Measurements from ENCODE around the gene ADAMTS14.

Gene ADAMTS14

DNA sequence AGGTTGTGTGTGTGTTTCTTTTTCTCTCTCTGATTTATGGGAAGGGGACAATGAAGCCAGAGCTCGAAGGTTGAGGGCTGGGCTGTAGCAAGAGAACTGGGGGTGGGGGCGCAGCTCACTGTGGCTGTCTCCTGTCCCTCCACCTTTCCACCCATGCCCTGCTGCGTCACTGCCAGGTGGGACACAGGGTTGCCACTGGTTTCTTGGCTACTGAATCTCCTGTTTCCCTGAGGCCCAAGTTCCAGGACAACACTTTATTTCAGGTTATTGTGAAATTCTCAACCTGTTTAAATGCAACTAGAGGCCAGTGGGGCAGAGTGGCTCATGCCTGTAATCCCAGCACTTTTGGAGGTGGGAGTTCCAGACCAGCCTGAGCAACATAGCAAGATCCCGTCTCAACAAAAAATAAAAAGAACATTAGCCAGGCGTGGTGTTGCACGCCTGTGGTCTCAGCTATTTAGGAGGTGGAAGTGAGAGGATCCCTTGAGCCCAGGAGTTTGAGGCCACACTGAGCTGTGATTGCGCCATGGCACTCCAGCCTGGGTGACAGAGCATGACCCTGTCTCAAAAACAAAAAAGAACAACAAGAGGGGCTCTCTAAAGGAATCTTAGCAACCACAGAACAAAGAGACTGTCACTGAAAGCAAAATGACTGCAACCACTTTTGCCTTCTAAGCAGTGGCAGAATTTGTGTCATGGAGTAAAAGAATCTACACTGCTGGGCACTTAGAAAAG, 90.3 kb downstream of the ADAMTS14 start:
- TF ChIP-seq, protein P1, sequence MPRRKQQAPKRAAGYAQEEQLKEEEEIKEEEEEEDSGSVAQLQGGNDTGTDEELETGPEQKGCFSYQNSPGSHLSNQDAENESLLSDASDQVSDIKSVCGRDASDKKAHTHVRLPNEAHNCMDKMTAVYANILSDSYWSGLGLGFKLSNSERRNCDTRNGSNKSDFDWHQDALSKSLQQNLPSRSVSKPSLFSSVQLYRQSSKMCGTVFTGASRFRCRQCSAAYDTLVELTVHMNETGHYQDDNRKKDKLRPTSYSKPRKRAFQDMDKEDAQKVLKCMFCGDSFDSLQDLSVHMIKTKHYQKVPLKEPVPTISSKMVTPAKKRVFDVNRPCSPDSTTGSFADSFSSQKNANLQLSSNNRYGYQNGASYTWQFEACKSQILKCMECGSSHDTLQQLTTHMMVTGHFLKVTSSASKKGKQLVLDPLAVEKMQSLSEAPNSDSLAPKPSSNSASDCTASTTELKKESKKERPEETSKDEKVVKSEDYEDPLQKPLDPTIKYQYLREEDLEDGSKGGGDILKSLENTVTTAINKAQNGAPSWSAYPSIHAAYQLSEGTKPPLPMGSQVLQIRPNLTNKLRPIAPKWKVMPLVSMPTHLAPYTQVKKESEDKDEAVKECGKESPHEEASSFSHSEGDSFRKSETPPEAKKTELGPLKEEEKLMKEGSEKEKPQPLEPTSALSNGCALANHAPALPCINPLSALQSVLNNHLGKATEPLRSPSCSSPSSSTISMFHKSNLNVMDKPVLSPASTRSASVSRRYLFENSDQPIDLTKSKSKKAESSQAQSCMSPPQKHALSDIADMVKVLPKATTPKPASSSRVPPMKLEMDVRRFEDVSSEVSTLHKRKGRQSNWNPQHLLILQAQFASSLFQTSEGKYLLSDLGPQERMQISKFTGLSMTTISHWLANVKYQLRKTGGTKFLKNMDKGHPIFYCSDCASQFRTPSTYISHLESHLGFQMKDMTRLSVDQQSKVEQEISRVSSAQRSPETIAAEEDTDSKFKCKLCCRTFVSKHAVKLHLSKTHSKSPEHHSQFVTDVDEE (CRISPR knock-in tag; IDR thresholded peaks at IDR 0.05) = no peak
- TF ChIP-seq GLIS3 (CRISPR knock-in tag; IDR thresholded peaks at IDR 0.05) (no peak), ZC3H10 (CRISPR knock-in tag; IDR thresholded peaks at IDR 0.05) (no peak), ZFP3 (CRISPR knock-in tag; IDR thresholded peaks at IDR 0.05) (no peak), ARNTL (CRISPR knock-in tag; IDR thresholded peaks at IDR 0.05; ENCODE audit: borderline replicate concordance, low read depth) (no peak), RARB (CRISPR knock-in tag; IDR thresholded peaks at IDR 0.05) (no peak), ZNF70 (CRISPR knock-in tag; IDR thresholded peaks at IDR 0.05) (no peak)
- TF ChIP-seq, protein P2, sequence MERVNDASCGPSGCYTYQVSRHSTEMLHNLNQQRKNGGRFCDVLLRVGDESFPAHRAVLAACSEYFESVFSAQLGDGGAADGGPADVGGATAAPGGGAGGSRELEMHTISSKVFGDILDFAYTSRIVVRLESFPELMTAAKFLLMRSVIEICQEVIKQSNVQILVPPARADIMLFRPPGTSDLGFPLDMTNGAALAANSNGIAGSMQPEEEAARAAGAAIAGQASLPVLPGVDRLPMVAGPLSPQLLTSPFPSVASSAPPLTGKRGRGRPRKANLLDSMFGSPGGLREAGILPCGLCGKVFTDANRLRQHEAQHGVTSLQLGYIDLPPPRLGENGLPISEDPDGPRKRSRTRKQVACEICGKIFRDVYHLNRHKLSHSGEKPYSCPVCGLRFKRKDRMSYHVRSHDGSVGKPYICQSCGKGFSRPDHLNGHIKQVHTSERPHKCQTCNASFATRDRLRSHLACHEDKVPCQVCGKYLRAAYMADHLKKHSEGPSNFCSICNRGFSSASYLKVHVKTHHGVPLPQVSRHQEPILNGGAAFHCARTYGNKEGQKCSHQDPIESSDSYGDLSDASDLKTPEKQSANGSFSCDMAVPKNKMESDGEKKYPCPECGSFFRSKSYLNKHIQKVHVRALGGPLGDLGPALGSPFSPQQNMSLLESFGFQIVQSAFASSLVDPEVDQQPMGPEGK (CRISPR knock-in tag; IDR thresholded peaks at IDR 0.05; ENCODE audit: borderline replicate concordance) = no peak
- TF ChIP-seq, protein P3, sequence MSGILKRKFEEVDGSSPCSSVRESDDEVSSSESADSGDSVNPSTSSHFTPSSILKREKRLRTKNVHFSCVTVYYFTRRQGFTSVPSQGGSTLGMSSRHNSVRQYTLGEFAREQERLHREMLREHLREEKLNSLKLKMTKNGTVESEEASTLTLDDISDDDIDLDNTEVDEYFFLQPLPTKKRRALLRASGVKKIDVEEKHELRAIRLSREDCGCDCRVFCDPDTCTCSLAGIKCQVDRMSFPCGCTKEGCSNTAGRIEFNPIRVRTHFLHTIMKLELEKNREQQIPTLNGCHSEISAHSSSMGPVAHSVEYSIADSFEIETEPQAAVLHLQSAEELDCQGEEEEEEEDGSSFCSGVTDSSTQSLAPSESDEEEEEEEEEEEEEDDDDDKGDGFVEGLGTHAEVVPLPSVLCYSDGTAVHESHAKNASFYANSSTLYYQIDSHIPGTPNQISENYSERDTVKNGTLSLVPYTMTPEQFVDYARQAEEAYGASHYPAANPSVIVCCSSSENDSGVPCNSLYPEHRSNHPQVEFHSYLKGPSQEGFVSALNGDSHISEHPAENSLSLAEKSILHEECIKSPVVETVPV (CRISPR knock-in tag; IDR thresholded peaks at IDR 0.05) = no peak
- TF ChIP-seq, protein P4, sequence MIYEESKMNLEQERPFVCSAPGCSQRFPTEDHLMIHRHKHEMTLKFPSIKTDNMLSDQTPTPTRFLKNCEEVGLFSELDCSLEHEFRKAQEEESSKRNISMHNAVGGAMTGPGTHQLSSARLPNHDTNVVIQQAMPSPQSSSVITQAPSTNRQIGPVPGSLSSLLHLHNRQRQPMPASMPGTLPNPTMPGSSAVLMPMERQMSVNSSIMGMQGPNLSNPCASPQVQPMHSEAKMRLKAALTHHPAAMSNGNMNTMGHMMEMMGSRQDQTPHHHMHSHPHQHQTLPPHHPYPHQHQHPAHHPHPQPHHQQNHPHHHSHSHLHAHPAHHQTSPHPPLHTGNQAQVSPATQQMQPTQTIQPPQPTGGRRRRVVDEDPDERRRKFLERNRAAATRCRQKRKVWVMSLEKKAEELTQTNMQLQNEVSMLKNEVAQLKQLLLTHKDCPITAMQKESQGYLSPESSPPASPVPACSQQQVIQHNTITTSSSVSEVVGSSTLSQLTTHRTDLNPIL (CRISPR knock-in tag; IDR thresholded peaks at IDR 0.05; ENCODE audit: low read depth) = no peak
- ATAC-seq = no peak

DNA sequence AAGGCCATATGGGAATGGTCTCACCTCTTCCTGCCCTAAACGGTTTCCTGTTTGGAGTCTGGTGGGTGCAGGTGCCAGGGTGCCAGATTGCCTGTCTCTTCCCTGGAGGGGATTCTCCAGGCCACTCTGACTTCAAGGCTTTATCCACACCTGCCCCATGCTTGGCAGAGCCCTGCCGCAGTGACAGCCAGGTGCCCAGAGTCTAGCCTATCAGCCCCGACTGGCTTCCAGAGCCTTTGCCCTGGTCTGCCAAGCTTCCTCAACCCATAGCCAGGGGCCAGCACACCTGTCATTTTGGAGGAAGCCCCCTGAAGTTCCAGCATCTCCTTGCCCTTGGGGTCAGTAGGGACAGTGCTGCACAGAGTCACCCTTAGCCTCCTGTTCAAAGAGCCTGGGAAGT, 91.3 kb downstream of the ADAMTS14 start:
- TF ChIP-seq CSDC2 (CRISPR knock-in tag; IDR thresholded peaks at IDR 0.05) = no peak
- no peak for TF ChIP-seq TCF4 (CRISPR knock-in tag; IDR thresholded peaks at IDR 0.05; ENCODE audit: borderline replicate concordance)
- TF ChIP-seq, protein P4 (CRISPR knock-in tag; IDR thresholded peaks at IDR 0.05; ENCODE audit: low read depth) = no peak
- no peak for TF ChIP-seq RARB (CRISPR knock-in tag; IDR thresholded peaks at IDR 0.05)
- TF ChIP-seq, protein P5, sequence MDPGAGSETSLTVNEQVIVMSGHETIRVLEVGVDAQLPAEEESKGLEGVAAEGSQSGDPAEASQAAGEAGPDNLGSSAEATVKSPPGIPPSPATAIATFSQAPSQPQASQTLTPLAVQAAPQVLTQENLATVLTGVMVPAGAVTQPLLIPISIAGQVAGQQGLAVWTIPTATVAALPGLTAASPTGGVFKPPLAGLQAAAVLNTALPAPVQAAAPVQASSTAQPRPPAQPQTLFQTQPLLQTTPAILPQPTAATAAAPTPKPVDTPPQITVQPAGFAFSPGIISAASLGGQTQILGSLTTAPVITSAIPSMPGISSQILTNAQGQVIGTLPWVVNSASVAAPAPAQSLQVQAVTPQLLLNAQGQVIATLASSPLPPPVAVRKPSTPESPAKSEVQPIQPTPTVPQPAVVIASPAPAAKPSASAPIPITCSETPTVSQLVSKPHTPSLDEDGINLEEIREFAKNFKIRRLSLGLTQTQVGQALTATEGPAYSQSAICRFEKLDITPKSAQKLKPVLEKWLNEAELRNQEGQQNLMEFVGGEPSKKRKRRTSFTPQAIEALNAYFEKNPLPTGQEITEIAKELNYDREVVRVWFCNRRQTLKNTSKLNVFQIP (CRISPR knock-in tag; IDR thresholded peaks at IDR 0.05; ENCODE audit: borderline replicate concordance, low read depth) = no peak
- TF ChIP-seq ESRRG (CRISPR knock-in tag; IDR thresholded peaks at IDR 0.05) = no peak
- TF ChIP-seq SNAI2 (CRISPR knock-in tag; IDR thresholded peaks at IDR 0.05) = no peak
- no peak for TF ChIP-seq GLIS3 (CRISPR knock-in tag; IDR thresholded peaks at IDR 0.05)
- TF ChIP-seq ZNF565 (CRISPR knock-in tag; conservative IDR thresholded peaks at IDR 0.05; ENCODE audit: low read depth) = no peak
- TF ChIP-seq, protein P2 (CRISPR knock-in tag; IDR thresholded peaks at IDR 0.05; ENCODE audit: borderline replicate concordance) = no peak
- no peak for TF ChIP-seq TOX (CRISPR knock-in tag; IDR thresholded peaks at IDR 0.05; ENCODE audit: borderline replicate concordance)
- TF ChIP-seq OSR1 (CRISPR knock-in tag; IDR thresholded peaks at IDR 0.05) = no peak
- no peak for TF ChIP-seq ISL1 (CRISPR knock-in tag; IDR thresholded peaks at IDR 0.05)
- TF ChIP-seq, protein P3 (CRISPR knock-in tag; IDR thresholded peaks at IDR 0.05) = no peak
- TF ChIP-seq ARNTL (CRISPR knock-in tag; IDR thresholded peaks at IDR 0.05; ENCODE audit: borderline replicate concordance, low read depth) = no peak
- no peak for TF ChIP-seq ZNF70 (CRISPR knock-in tag; IDR thresholded peaks at IDR 0.05)
- TF ChIP-seq BACH2 (CRISPR knock-in tag; IDR thresholded peaks at IDR 0.05; ENCODE audit: borderline replicate concordance) = no peak
- TF ChIP-seq ZC3H10 (CRISPR knock-in tag; IDR thresholded peaks at IDR 0.05) = no peak
- TF ChIP-seq ZNF8 (CRISPR knock-in tag; IDR thresholded peaks at IDR 0.05) = no peak
- ATAC-seq = no peak

All from SK-N-SH treated with all-trans-retinoic acid at 6 μM for 48 hours (cell line).